Keratinocyte (primary cell): Measurements from ENCODE around the gene CPSF7. TPM values are rescaled to one million over a fixed set of nuclear protein-coding genes. Genes with fewer than 3 reads are reported as not detected.

Experiments used
- DNase-seq: peaks from one replicate; pipeline ENCODE4 v3.0.0-alpha.2; 2011; ENCODE audit warnings: low read depth, missing footprints, low spot score
- FAIRE-seq: peaks from 2 replicates; lab custom pipeline; 2011; peaks lifted over from hg19 to GRCh38; lab: Jason Lieb, UNC
- H2AFZ ChIP-seq: 2 replicates; pipeline ENCODE4 v1.6.0; 2012; ENCODE audit warnings: low read length, control low read depth, inconsistent platforms; ENCODE audit not compliant: control insufficient read depth
- H3K27ac ChIP-seq: 2 replicates; pipeline ENCODE4 v1.5.1; 2011; ENCODE audit warnings: low read length; ENCODE audit not compliant: control insufficient read depth, insufficient read depth
- H3K27me3 ChIP-seq: 3 replicates; pipeline ENCODE4 v1.6.0; 2011; ENCODE audit warnings: low read length; ENCODE audit not compliant: control insufficient read depth, insufficient read depth; ENCODE audit errors: extremely low read depth
- H3K36me3 ChIP-seq, 2 experiments: 2 replicates in 1 of 2; 3 replicates in 1 of 2; pipeline ENCODE4 v1.5.1; 2011; ENCODE audit warnings: low read length in 2 of 2, mild to moderate bottlenecking in 1 of 2; ENCODE audit not compliant: control insufficient read depth in 2 of 2, insufficient read depth in 2 of 2; ENCODE audit errors: extremely low read depth in 1 of 2
- H3K4me1 ChIP-seq: 3 replicates; pipeline ENCODE4 v1.5.1; 2011; ENCODE audit warnings: low read length; ENCODE audit not compliant: control insufficient read depth, insufficient read depth; ENCODE audit errors: extremely low read depth
- H3K4me2 ChIP-seq: 3 replicates; pipeline ENCODE4 v1.6.0; 2011; ENCODE audit warnings: low read depth, low read length; ENCODE audit not compliant: control insufficient read depth, insufficient read depth; ENCODE audit errors: extremely low read depth
- H3K4me3 ChIP-seq, 3 experiments: fragments of 200-600 bp in 1 of 3; sonication (generic) in 1 of 3; 2 replicates in 2 of 3; 3 replicates in 1 of 3; pipeline ENCODE4 v1.5.1; 2011 to 2016; ENCODE audit warnings: low read length in 3 of 3, mild to moderate bottlenecking in 3 of 3, control low read depth in 2 of 3, inconsistent platforms in 1 of 3, low read depth in 1 of 3, mixed read lengths in 1 of 3, mixed run types in 1 of 3, moderate library complexity in 1 of 3; ENCODE audit not compliant: control insufficient read depth in 2 of 3, insufficient read depth in 2 of 3; ENCODE audit errors: extremely low read depth in 1 of 3
- H3K79me2 ChIP-seq: 2 replicates; pipeline ENCODE4 v1.6.0; 2012; ENCODE audit warnings: low read length; ENCODE audit not compliant: control insufficient read depth, insufficient read depth
- H3K9ac ChIP-seq: 3 replicates; pipeline ENCODE4 v1.6.0; 2011; ENCODE audit warnings: low read length; ENCODE audit not compliant: control insufficient read depth, insufficient read depth; ENCODE audit errors: extremely low read depth
- H3K9me1 ChIP-seq: 3 replicates; pipeline ENCODE4 v1.6.0; 2011; ENCODE audit warnings: low read length; ENCODE audit not compliant: control insufficient read depth, insufficient read depth; ENCODE audit errors: extremely low read depth
- H3K9me3 ChIP-seq: 2 replicates; pipeline ENCODE4 v1.5.1; 2012; ENCODE audit warnings: low read depth, low read length; ENCODE audit not compliant: control insufficient read depth
- H4K20me1 ChIP-seq: 3 replicates; pipeline ENCODE4 v1.6.0; 2011; ENCODE audit warnings: low read length; ENCODE audit not compliant: control insufficient read depth, insufficient read depth; ENCODE audit errors: extremely low read depth
- EZH2 ChIP-seq: IDR thresholded peaks from one replicate; pipeline ENCODE4 v1.6.1; 2012; ENCODE audit warnings: inconsistent platforms, mild to moderate bottlenecking, low read length, moderate library complexity
- dilution Hi-C: fragments of 300-500 bp; cut with MboI; formaldehyde crosslinking; loops from one replicate; pipeline ENCODE4 v1.7.0; 2020; ENCODE audit warnings: low sequenced_read_pairs; ENCODE audit not compliant: extremely low pct_ligation_motif_present
- polyA plus RNA-seq, 5 experiments: library from polyadenylated mRNA; depleted of rRNA in 3 of 5; stranded (reverse) in 3 of 5; stranded (forward) in 1 of 5; unstranded in 1 of 5; fragments of >200 nt; gene quantifications; 1 replicate in 1 of 5; 2 replicates in 3 of 5; 3 replicates in 1 of 5; pipeline versions ENCODE4 v1.2.1 to v1.2.3, GENCODE V29; 2011 to 2012; ENCODE audit warnings: missing spikeins in 2 of 5, low read depth in 1 of 5, low replicate concordance in 1 of 5
- TF ChIP-seq, protein P1 (sequence below), 3 experiments: IDR thresholded peaks in 1 of 3; conservative IDR thresholded peaks in 1 of 3; optimal IDR thresholded peaks in 1 of 3; 2 replicates in 2 of 3; 3 replicates in 1 of 3; pipeline versions ENCODE3 to v1.5.1; 2011; ENCODE audit warnings: low read length in 3 of 3, mild to moderate bottlenecking in 3 of 3, moderate library complexity in 2 of 3, control low read depth in 1 of 3, inconsistent platforms in 1 of 3; ENCODE audit not compliant: insufficient read depth in 2 of 3; ENCODE audit errors: extremely low read depth in 1 of 3

Gene CPSF7
- polyA plus RNA-seq, 1 donor (not counting 4 experiments of a cell fraction or from before 2014, with no cell fraction given) = 34.5 TPM

DNA sequence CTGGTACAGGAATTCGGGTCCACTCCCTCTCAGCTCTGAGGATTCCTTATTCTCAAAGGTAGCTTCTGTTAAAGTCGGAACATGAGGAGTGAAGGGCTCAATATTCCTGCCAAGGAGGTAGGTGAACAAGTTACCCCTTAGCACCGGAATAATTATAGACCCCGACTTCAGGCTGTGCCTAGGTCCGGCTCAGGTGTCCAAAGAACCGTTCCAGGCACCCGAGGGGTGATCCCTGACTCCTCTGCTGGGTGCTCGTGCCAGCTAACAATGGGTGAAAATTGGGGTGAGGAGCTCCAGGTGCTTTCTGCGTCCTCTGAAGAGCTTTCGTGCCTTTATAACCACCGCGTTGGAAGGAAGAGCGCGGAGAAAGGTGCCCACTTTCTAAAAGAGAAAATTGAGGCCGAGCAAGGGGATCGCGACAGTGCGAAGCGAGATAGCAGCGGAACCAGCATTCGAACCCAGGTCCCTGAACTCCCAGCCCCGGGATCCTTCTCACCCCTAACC is 68.5 kb downstream of the CPSF7 start:
- Histone ChIP-seq H3K36me3 (peaks cover 14 to 23% of the 10 kb centered on the region in 2 experiments), H2AFZ (peak overlapping the region; percentile 100), H3K4me2 (peak overlapping the region; percentile 88), H3K27me3 (no peaks in the 10 kb centered on the region), H3K79me2 (peaks cover 36% of the 10 kb centered on the region), H3K4me3 (peak overlapping the region; percentile 56 to 71 (median 70)), H4K20me1 (no peaks in the 10 kb centered on the region), H3K9ac (peak overlapping the region; percentile 98), H3K27ac (peak overlapping the region; percentile 84), H3K4me1 (peaks cover 17% of the 10 kb centered on the region), H3K9me3 (no peaks in the 10 kb centered on the region), H3K9me1 (no peaks in the 10 kb centered on the region)
- TF ChIP-seq, protein P1, sequence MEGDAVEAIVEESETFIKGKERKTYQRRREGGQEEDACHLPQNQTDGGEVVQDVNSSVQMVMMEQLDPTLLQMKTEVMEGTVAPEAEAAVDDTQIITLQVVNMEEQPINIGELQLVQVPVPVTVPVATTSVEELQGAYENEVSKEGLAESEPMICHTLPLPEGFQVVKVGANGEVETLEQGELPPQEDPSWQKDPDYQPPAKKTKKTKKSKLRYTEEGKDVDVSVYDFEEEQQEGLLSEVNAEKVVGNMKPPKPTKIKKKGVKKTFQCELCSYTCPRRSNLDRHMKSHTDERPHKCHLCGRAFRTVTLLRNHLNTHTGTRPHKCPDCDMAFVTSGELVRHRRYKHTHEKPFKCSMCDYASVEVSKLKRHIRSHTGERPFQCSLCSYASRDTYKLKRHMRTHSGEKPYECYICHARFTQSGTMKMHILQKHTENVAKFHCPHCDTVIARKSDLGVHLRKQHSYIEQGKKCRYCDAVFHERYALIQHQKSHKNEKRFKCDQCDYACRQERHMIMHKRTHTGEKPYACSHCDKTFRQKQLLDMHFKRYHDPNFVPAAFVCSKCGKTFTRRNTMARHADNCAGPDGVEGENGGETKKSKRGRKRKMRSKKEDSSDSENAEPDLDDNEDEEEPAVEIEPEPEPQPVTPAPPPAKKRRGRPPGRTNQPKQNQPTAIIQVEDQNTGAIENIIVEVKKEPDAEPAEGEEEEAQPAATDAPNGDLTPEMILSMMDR (optimal IDR thresholded peaks at IDR 0.05 in 1 of 3, IDR thresholded peaks at IDR 0.05 in 1 of 3, conservative IDR thresholded peaks at IDR 0.05 in 1 of 3; ENCODE audit: extremely low read depth in 1 of 3, insufficient read depth in 2 of 3, low read length in 3 of 3) = no peak
- dilution Hi-C loops = no loop called here
- no peak for FAIRE-seq
- no peak for DNase-seq

DNA sequence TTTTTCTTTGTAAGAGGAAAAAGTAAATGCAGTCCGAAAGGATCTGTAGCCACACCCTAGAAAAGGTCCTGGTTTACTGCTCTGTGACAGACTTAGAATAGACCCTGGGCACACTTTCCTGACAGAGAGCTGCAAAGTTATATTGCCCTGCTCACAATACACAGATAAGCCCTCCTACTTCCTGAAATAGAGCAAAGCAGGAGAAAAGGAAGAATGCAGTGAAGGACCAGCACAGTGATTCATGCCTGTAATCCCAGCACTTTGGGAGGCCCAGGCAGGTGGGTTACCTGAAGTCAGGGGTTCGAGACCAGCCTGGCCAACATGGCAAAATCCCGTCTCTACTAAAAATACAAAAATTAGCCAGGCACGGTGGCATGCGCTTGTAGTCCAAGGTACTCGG is 70.3 kb downstream of the CPSF7 start:
- Histone ChIP-seq H3K9me3 (no peaks in the 10 kb centered on the region), H3K4me1 (peaks cover 13% of the 10 kb centered on the region), H3K27me3 (no peaks in the 10 kb centered on the region), H3K4me3 (no peak overlapping the region), H3K27ac (no peak overlapping the region), H3K79me2 (peaks cover 35% of the 10 kb centered on the region), H3K36me3 (peaks cover 7 to 15% of the 10 kb centered on the region in 2 experiments), H2AFZ (no peak overlapping the region), H3K9me1 (no peaks in the 10 kb centered on the region), H4K20me1 (no peaks in the 10 kb centered on the region), H3K9ac (no peak overlapping the region), H3K4me2 (no peak overlapping the region)
- no peak for FAIRE-seq
- DNase-seq = no peak
- no peak for TF ChIP-seq EZH2
- TF ChIP-seq, protein P1 (optimal IDR thresholded peaks at IDR 0.05 in 1 of 3, IDR thresholded peaks at IDR 0.05 in 1 of 3, conservative IDR thresholded peaks at IDR 0.05 in 1 of 3; ENCODE audit: extremely low read depth in 1 of 3, insufficient read depth in 2 of 3, low read length in 3 of 3) = no peak
- dilution Hi-C loops = no loop called here
